Measurements from ENCODE around the gene SLC25A29.
A peak's percentile ranks its signal among the peaks of the same experiment; 100 is the strongest.

The SLC25A29 gene

GRCh38 chr14:100281286-100282082 is 24.8 kb downstream of the SLC25A29 start:
- no peak for DNase-seq (ENCODE audit: low read depth in 2 of 2)

- no peak for DNase-seq (ENCODE audit: low read depth in 2 of 2)
Observed at GRCh38 chr14:100279563-100279962, 26.7 kb downstream of the SLC25A29 start.

DNA sequence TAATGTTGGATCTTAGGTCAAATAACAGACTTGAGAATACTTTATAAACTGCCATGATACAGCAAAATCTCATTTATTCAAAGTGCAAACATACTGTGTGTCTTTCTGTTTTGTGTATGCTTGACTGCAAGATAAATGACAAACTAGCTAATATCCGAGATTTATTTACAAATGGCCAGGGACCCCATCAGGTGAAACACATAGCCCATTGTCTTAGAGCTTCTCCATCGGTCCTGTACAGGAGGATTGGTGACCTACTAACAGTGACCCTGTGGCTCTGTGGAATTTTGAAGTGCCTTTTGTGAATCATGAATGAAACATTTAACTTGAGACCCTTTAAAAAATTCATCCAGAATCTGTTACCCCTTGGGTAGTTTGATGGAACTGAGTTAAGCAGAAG is 27.1 kb downstream of the SLC25A29 start:
- DNase-seq (ENCODE audit: low read depth in 2 of 2) = no peak

GRCh38 chr14:100278702-100279101 is 27.5 kb downstream of the SLC25A29 start:
- no peak for DNase-seq (ENCODE audit: low read depth in 2 of 2)

DNA sequence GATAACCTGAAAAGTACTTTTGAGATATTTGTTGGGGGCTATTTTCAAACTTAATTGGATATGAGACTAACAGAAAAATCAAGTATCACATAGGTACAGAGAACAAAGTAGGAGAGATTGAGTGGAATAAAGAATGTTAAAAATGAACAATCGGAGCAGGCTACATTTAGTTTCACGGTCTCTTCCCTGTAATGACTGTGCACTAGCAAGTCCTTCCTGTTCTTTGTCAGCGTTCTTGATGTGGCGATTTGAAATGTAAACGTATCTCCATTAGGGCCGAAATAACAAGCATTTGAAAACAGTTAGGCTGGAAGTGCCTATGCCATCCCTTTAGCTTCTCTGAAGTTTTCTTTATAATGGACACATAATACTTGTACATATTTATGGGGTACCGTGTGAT is 31.0 kb downstream of the SLC25A29 start:
- DNase-seq (ENCODE audit: low read depth in 2 of 2) = no peak

DNA sequence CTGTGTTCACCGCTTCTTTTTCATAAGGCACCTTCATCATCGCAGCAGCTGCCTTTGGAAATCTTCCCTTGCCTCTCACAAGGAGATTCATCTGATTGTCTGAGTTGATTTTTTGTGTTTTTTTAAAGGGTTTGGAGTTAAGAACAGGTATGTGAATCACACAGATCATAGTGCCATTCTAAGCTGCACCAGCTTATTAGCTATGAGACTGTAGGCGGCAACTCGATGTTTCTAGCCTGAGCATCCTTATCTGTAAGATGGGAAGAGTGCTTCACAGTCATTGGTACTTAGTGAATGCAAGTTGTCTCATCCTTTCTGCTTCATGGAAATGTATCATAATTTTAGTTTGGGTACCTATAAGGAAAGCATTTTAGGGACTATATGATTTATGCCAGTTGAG is 32.0 kb downstream of the SLC25A29 start:
- no peak for DNase-seq (ENCODE audit: low read depth in 2 of 2)

DNA sequence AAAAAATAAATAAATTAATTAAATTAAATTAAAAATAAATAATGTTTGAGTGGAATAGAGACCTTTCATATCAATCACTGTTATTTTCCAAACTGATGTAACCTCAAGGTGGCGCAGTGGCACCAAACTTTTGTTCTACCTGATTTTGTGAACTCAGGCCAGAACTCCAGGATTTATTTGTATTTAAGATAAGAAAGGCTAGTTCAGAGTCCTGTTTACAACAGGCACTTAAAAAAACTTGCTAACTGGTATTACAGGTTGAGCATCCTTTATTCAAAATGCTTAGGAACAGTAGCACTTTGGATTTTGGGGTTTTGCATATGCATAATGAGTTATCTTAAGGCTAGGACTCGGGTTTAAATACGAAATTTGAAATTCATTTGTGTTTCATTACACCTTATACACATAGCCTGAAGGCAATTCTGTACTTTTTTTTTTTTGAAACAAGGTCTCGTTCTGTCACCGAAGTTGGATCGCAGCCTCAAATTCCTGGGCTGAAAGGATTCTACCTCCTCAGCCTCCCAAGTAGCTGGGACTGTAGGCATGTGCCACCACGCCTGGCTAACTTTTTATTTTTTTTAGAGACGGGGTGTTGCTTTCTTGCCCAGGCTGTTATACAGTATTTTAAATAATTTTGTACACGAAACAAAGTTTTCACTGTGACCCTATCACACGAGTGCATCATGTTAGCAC is 34.9 kb downstream of the SLC25A29 start:
- DNase-seq (ENCODE audit: low read depth in 2 of 2) = no peak

- no peak for DNase-seq (ENCODE audit: low read depth in 2 of 2)
Observed at GRCh38 chr14:100268591-100269207, 37.5 kb downstream of the SLC25A29 start.

DNA sequence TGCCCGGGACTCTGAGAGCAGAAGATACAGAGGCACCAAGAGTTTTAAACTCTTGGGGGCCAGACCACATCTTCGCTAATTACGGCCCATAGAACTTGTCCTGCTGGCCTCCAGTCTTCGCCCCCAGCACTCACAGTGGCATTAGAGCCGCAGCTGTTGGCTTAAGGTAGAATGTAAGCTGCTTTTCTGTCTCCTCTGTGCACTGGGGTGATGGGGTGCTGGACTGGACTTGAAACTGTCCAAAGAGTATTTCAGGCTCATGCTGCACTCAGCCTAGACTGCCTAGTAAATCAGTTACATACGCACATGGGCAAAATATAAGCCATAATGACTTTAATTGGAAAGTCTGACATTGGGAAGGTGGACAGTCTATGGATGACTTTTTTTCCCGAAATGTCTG is 38.3 kb downstream of the SLC25A29 start:
- no peak for DNase-seq (ENCODE audit: low read depth in 2 of 2)

DNA sequence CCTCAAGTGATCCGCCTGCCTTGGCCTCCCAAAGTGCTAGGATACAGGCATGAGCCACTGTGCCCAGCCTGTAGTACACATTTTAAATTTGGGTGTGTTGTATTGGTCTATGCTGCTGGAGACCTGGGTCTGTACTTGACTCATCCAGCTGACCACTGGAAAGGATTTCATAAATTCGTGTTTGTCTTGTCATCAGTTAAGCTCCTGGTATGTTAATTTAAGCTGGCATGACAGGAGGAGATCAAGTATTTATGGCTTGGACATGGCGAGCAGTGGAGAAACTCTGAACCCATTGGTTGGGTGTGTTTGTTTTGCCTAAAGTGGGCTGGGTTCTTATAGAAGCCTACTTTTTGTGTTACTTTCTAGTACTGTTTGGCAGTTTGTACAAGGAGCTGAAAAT is 43.1 kb downstream of the SLC25A29 start:
- no peak for DNase-seq (ENCODE audit: low read depth in 2 of 2)

- no peak for DNase-seq (ENCODE audit: low read depth in 2 of 2)
Observed at GRCh38 chr14:100262545-100262944, 43.7 kb downstream of the SLC25A29 start.

GRCh38 chr14:100261621-100262020 is 44.6 kb downstream of the SLC25A29 start:
- peak in 1 of 2 donors; percentile 14 for DNase-seq (ENCODE audit: low read depth in 2 of 2)

DNA sequence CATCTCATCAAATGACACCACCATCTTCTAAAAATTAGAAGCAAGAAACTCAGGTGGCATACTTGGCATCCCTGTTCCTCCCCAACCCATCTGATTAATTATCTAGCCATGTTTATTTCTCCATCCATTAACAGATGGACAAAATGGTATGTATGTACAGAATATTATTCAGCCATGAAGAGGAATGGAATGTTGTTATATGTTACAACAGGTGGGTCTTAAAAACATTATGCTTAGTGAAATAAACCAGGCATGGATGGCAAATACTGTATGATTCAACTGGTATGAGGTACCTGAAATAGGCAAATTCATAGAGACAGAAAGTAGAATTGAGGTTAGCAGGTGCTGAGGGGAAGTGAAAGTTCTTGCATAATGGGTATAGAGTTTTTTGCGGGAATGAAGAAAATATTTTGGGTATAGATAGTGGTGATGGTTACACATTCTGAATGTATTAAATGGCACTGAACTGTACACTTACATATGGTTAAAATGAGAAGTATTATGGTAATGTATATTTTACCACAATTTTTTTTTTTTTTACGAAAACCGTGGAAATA is 49.8 kb downstream of the SLC25A29 start:
- DNase-seq (ENCODE audit: low read depth in 2 of 2) = no peak

- DNase-seq (ENCODE audit: low read depth in 2 of 2) = no peak
Observed at GRCh38 chr14:100252684-100253083, 53.6 kb downstream of the SLC25A29 start.

GRCh38 chr14:100250732-100251465 is 55.3 kb downstream of the SLC25A29 start:
- no peak for DNase-seq (ENCODE audit: low read depth in 2 of 2)

DNA sequence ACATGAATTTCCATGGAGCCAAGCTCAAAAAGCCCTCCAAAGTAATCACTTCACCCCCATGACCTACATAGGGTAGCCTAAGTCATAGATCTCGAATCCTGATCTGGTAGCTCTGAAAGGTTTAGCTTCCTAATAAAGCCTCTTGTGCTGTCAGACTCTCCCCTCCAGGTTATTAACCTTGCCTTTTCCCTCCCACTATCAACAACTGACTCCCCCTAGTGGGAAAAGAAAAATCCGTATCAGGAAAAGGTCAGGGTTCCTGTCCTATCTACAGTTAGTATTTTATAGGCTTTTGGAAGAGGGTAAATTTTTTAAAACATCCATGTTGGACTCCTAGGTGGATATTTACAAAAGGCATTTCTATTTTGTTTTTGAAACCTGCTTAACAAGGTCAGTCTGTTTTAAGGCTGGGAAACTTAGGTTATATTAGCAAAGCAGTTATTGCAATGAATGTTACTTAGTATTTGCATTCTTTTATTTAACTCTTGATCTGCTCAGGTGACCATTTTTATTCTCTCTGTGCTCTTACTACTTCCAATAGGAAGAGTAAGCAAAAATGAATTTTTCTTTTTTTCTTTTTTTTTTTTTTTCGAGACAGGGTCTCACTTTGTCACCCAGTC is 59.3 kb downstream of the SLC25A29 start:
- no peak for DNase-seq (ENCODE audit: low read depth in 2 of 2)

DNA sequence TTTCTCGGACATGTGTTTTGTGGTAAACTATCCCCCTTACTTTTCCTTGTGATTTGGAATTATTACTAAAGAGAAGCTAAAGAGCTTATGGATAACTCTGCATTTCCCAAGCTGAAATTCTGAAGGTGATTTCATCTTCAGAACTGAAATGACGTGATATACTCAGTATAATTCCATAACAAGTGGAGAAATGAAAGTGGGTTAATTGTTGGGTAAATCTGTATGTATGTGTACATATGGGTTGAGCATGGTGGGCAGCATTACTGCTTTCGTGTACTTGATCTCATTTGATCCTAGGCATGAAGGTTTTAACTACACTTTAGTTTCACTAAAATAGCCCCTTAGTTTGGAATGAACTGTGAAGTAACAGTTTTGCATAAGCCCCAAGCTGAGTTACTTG is 63.2 kb downstream of the SLC25A29 start:
- no peak for DNase-seq (ENCODE audit: low read depth in 2 of 2)

GRCh38 chr14:100241279-100241678 is 65.0 kb downstream of the SLC25A29 start:
- no peak for DNase-seq (ENCODE audit: low read depth in 2 of 2)
